GM19023 (cell line): ENCODE measurements around the gene SYTL1.
"Not testable (repeated sequence)": the region's sequence is repeated elsewhere in the genome, so short reads cannot be mapped to it uniquely, and the experiment has no call there.

Experiments used
- ATAC-seq: cut with Tn5 transposase; IDR thresholded peaks from one replicate; pipeline ENCODE4 v1.9.1; 2021; ENCODE audit warnings: mild to moderate bottlenecking, moderate library complexity; ENCODE audit not compliant: unreplicated experiment

Gene SYTL1

GRCh38 chr1:27381969-27382762 lies 40.3 kb downstream of the SYTL1 start:
- no peak for ATAC-seq

GRCh38 chr1:27383039-27383605 lies 41.3 kb downstream of the SYTL1 start, which contains the start of gene CD164L2:
Gene CD164L2 (minus strand): TSS chr1:27383333. CDS start chr1:27383239, 94 bp downstream.
- ATAC-seq: no peak

GRCh38 chr1:27383661-27384060 lies 41.8 kb downstream of the SYTL1 start:
- ATAC-seq: no peak

GRCh38 chr1:27384797-27385196 lies 43.0 kb downstream of the SYTL1 start:
- not testable (repeated sequence) for ATAC-seq

GRCh38 chr1:27388337-27389005 lies 46.6 kb downstream of the SYTL1 start:
- ATAC-seq: no peak

GRCh38 chr1:27391511-27392095 lies 49.8 kb downstream of the SYTL1 start:
- no peak for ATAC-seq

- ATAC-seq: peak; percentile 77
Measured at GRCh38 chr1:27392096-27392777, 50.4 kb downstream of the SYTL1 start, which contains the start of gene GPR3. Gene GPR3 (plus strand): TSS chr1:27392622. CDS start chr1:27393799, 1,177 bp downstream.

- no peak for ATAC-seq
Measured at GRCh38 chr1:27392778-27393635, 51.2 kb downstream of the SYTL1 start.

- ATAC-seq: no peak
Measured at GRCh38 chr1:27393641-27394281, 51.9 kb downstream of the SYTL1 start.

GRCh38 chr1:27394282-27394658 lies 52.4 kb downstream of the SYTL1 start:
- ATAC-seq: no peak

- ATAC-seq: no peak
Measured at GRCh38 chr1:27394925-27395324, 53.1 kb downstream of the SYTL1 start.

- no peak for ATAC-seq
Measured at GRCh38 chr1:27395441-27396195, 53.8 kb downstream of the SYTL1 start.

- ATAC-seq: no peak
Measured at GRCh38 chr1:27397110-27397509, 55.3 kb downstream of the SYTL1 start.

- ATAC-seq: no peak
Measured at GRCh38 chr1:27397749-27398148, 55.9 kb downstream of the SYTL1 start.

GRCh38 chr1:27398405-27399149 lies 56.8 kb downstream of the SYTL1 start:
- no peak for ATAC-seq

GRCh38 chr1:27399251-27400025 lies 57.6 kb downstream of the SYTL1 start:
- ATAC-seq: no peak
